ENCODE data around the gene GIPC2. TPM values are rescaled to one million over a fixed set of nuclear protein-coding genes. Genes with fewer than 3 reads are reported as not detected.

Gene GIPC2
- total and polyA plus RNA-seq, 9 of the 15 experiments (the other 6 are each of a cell fraction or from before 2014, with no cell fraction given): 0.01 to 0.05 (median 0.04) TPM; not detected in 3

- no peak for TF ChIP-seq TBP (optimal IDR thresholded peaks at IDR 0.05; ENCODE audit: low read depth, low read length)
- TF ChIP-seq FOXO4 (CRISPR knock-in tag; IDR thresholded peaks at IDR 0.05): no peak
- no peak for TF ChIP-seq BRF1 (IDR thresholded peaks at IDR 0.05; ENCODE audit: borderline replicate concordance, extremely low read depth, insufficient read length)
- no peak for TF ChIP-seq SAP30 (IDR thresholded peaks at IDR 0.05; ENCODE audit: borderline replicate concordance, insufficient read depth, low read depth, low read length, poor library complexity, severe bottlenecking)
- no peak for TF ChIP-seq AFF1 (IDR thresholded peaks at IDR 0.05; ENCODE audit: low read depth in 1 of 2, partially characterized antibody in 2 of 2)
- TF ChIP-seq TOE1 (IDR thresholded peaks at IDR 0.05; ENCODE audit: borderline replicate concordance): no peak
- no peak for TF ChIP-seq TOE1 (CRISPR knock-in tag; IDR thresholded peaks at IDR 0.05; ENCODE audit: borderline replicate concordance, low read depth)
- TF ChIP-seq BDP1 (IDR thresholded peaks at IDR 0.05; ENCODE audit: insufficient read depth, insufficient read length): no peak
- TF ChIP-seq KDM4B (IDR thresholded peaks at IDR 0.05; ENCODE audit: borderline replicate concordance in 2 of 2, low read depth in 1 of 2): no peak
- TF ChIP-seq POLR3A (IDR thresholded peaks at IDR 0.05; ENCODE audit: borderline replicate concordance, extremely low read depth, insufficient read depth, insufficient read length): no peak
Measured at GRCh38 chr1:78071696-78072095, 25.9 kb downstream of the GIPC2 start (continued).

All from K562 (cell line).